ENCODE measurements around the gene ASB12.

DNA sequence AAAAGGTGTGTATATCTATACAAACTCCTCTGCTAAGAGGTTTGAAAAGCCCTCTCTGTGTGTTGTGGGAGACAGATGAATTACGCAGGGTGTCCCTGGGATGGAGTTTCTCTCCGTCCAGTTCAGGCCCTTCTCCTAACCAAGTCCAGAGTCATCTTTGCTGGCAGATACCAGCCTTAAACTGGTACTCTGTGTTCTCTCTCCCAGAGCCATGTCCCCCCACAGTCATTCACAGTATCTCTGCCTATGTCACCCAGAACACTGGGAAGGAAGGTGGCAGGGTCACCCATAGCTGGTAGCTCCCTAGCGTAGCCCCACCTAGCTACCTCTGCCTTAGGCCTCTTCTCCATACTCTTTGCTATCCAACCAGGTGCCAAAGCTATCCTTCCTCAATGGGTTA lies 33.8 kb downstream of the ASB12 start:
- no peak for TF ChIP-seq EZH2 (IDR thresholded peaks at IDR 0.05; ENCODE audit: low read depth, low read length, severe bottlenecking)
- TF ChIP-seq, protein P1, sequence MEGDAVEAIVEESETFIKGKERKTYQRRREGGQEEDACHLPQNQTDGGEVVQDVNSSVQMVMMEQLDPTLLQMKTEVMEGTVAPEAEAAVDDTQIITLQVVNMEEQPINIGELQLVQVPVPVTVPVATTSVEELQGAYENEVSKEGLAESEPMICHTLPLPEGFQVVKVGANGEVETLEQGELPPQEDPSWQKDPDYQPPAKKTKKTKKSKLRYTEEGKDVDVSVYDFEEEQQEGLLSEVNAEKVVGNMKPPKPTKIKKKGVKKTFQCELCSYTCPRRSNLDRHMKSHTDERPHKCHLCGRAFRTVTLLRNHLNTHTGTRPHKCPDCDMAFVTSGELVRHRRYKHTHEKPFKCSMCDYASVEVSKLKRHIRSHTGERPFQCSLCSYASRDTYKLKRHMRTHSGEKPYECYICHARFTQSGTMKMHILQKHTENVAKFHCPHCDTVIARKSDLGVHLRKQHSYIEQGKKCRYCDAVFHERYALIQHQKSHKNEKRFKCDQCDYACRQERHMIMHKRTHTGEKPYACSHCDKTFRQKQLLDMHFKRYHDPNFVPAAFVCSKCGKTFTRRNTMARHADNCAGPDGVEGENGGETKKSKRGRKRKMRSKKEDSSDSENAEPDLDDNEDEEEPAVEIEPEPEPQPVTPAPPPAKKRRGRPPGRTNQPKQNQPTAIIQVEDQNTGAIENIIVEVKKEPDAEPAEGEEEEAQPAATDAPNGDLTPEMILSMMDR (IDR thresholded peaks at IDR 0.05; ENCODE audit: control extremely low read depth in 1 of 3, insufficient read depth in 1 of 3, low read depth in 1 of 3, low read length in 3 of 3) = no peak
- no peak for TF ChIP-seq JUN (IDR thresholded peaks at IDR 0.05; ENCODE audit: low read depth, low read length)
- no peak for TF ChIP-seq EP300 (IDR thresholded peaks at IDR 0.05; ENCODE audit: borderline replicate concordance in 1 of 2, low read depth in 2 of 2, low read length in 2 of 2)
- no peak for TF ChIP-seq SP1 (IDR thresholded peaks at IDR 0.05; ENCODE audit: low read depth, low read length)
- TF ChIP-seq YY1 (IDR thresholded peaks at IDR 0.05; ENCODE audit: low read depth, low read length) = no peak
- no peak for TF ChIP-seq GABPA (IDR thresholded peaks at IDR 0.05; ENCODE audit: borderline replicate concordance, insufficient read depth, low read length)
- TF ChIP-seq JUND (IDR thresholded peaks at IDR 0.05; ENCODE audit: low read length) = no peak
- TF ChIP-seq, protein P2, sequence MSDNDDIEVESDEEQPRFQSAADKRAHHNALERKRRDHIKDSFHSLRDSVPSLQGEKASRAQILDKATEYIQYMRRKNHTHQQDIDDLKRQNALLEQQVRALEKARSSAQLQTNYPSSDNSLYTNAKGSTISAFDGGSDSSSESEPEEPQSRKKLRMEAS (IDR thresholded peaks at IDR 0.05) = no peak
